Measurements from ENCODE around the gene PDZRN4. TPM values are rescaled to one million over a fixed set of nuclear protein-coding genes. Genes with fewer than 3 reads are reported as not detected.

Gene PDZRN4
- total RNA-seq, 1 donor from 2014 or later = 0.14 TPM

- intact Hi-C loops (cut with micrococcal nuclease) = no loop called here
- Histone ChIP-seq H3K4me3 (no peak overlapping the region), H3K27me3 (ENCODE audit: low read depth) (no peaks in the 10 kb centered on the region), H3K9me3 (replicated peaks) (no peaks in the 10 kb centered on the region), H3K4me1 (no peaks in the 10 kb centered on the region), H3K27ac (replicated peaks) (no peak overlapping the region), H3K36me3 (no peaks in the 10 kb centered on the region)
- no peak for TF ChIP-seq CTCF (IDR thresholded peaks at IDR 0.05; ENCODE audit: borderline replicate concordance)
- no peak for DNase-seq
These were observed 17.1 kb downstream of the PDZRN4 start for GRCh38 chr12:41205070-41205709.

- intact Hi-C loops (cut with micrococcal nuclease) = no loop called here
- no peaks in the 10 kb centered on the region for H3K9me3 ChIP-seq (replicated peaks)
- no peaks in the 10 kb centered on the region for H3K36me3 ChIP-seq
- no peak overlapping the region for H3K4me3 ChIP-seq
- H3K27me3 ChIP-seq (ENCODE audit: low read depth) = no peaks in the 10 kb centered on the region
- no peak for DNase-seq
- no peaks in the 10 kb centered on the region for H3K4me1 ChIP-seq
- no peak overlapping the region for H3K27ac ChIP-seq (replicated peaks)
- TF ChIP-seq CTCF (IDR thresholded peaks at IDR 0.05; ENCODE audit: borderline replicate concordance) = no peak
These were observed 18.2 kb downstream of the PDZRN4 start for GRCh38 chr12:41206298-41206697.

- Histone ChIP-seq H3K27ac (replicated peaks) (no peak overlapping the region), H3K27me3 (ENCODE audit: low read depth) (peaks cover 6% of the 10 kb centered on the region), H3K4me1 (no peaks in the 10 kb centered on the region), H3K36me3 (no peaks in the 10 kb centered on the region), H3K4me3 (no peak overlapping the region), H3K9me3 (replicated peaks) (no peaks in the 10 kb centered on the region)
- intact Hi-C loops (cut with micrococcal nuclease) = no loop called here
- no peak for DNase-seq
- no peak for TF ChIP-seq CTCF (IDR thresholded peaks at IDR 0.05; ENCODE audit: borderline replicate concordance)
These were observed 23.3 kb downstream of the PDZRN4 start for GRCh38 chr12:41211448-41211847.

- H3K27ac ChIP-seq (replicated peaks) = no peak overlapping the region
- intact Hi-C loops (cut with micrococcal nuclease) = no loop called here
These were observed 24.5 kb downstream of the PDZRN4 start for GRCh38 chr12:41212625-41213024.

GRCh38 chr12:41213107-41213506 is 25.0 kb downstream of the PDZRN4 start:
- no peak for DNase-seq
- no peak overlapping the region for H3K4me3 ChIP-seq
- H3K9me3 ChIP-seq (replicated peaks) = no peaks in the 10 kb centered on the region
- no peaks in the 10 kb centered on the region for H3K36me3 ChIP-seq
- no peaks in the 10 kb centered on the region for H3K4me1 ChIP-seq
- no peak for TF ChIP-seq CTCF (IDR thresholded peaks at IDR 0.05; ENCODE audit: borderline replicate concordance)
- peaks cover 6% of the 10 kb centered on the region for H3K27me3 ChIP-seq (ENCODE audit: low read depth)
- intact Hi-C loops (cut with micrococcal nuclease) = no loop called here
- H3K27ac ChIP-seq (replicated peaks) = no peak overlapping the region

More at GRCh38 chr12:41212625-41213024, 24.5 kb downstream of the PDZRN4 start:
- no peaks in the 10 kb centered on the region for H3K4me1 ChIP-seq
- TF ChIP-seq CTCF (IDR thresholded peaks at IDR 0.05; ENCODE audit: borderline replicate concordance) = no peak
- H3K4me3 ChIP-seq = no peak overlapping the region
- no peaks in the 10 kb centered on the region for H3K36me3 ChIP-seq
- H3K27me3 ChIP-seq (ENCODE audit: low read depth) = peaks cover 6% of the 10 kb centered on the region
- H3K9me3 ChIP-seq (replicated peaks) = no peaks in the 10 kb centered on the region
- DNase-seq = no peak

Data from left ventricle myocardium inferior (tissue), 1 donor.